ENCODE measurements around the gene ZFAND5.

The ZFAND5 gene

GRCh38 chr9:72304538-72304937 lies 60.5 kb downstream of the ZFAND5 start:
- TF ChIP-seq FOXM1 (IDR thresholded peaks at IDR 0.05; ENCODE audit: borderline replicate concordance) = no peak
- no peak for TF ChIP-seq ZNF384 (IDR thresholded peaks at IDR 0.05)
- no peak for TF ChIP-seq LEF1 (IDR thresholded peaks at IDR 0.05; ENCODE audit: borderline replicate concordance)
- no peak for TF ChIP-seq ELF4 (IDR thresholded peaks at IDR 0.05)
- no peak for TF ChIP-seq PKNOX1 (IDR thresholded peaks at IDR 0.05)
- no peak for TF ChIP-seq HDGF (IDR thresholded peaks at IDR 0.05; ENCODE audit: borderline replicate concordance)
- TF ChIP-seq NFRKB (IDR thresholded peaks at IDR 0.05) = no peak
- no peak for TF ChIP-seq BHLHE40 (IDR thresholded peaks at IDR 0.05; ENCODE audit: borderline replicate concordance)
- no peak for TF ChIP-seq TARDBP (IDR thresholded peaks at IDR 0.05)
- no peak for TF ChIP-seq CTBP1 (IDR thresholded peaks at IDR 0.05; ENCODE audit: borderline replicate concordance)
- no peak for TF ChIP-seq FOXA1 (IDR thresholded peaks at IDR 0.05)
- ChIA-PET CTCF (no interaction called here), POLR2A (interaction anchor here (1.3 kb wide), 1 partner anchor 61 kb away, joined by 5 read pairs; the partner anchor contains the start of gene ZFAND5)
- no peak for DNase-seq (ENCODE audit: extremely low spot score)
